ENCODE measurements around the gene ZNF675.
A peak's percentile ranks its signal among the peaks of the same experiment; 100 is the strongest.
"Not testable (repeated sequence)": the region's sequence is repeated elsewhere in the genome, so short reads cannot be mapped to it uniquely, and the experiment has no call there.

Gene ZNF675
- 28.0 to 57.7 (median 34.7) reads per million in 3 experiments for total RNA-seq

- peak; percentile 87 for DNase-seq
Measured at GRCh38 chr19:23686621-23687423, at the start of gene ZNF675. Gene ZNF675 (minus strand): TSS chr19:23687212. CDS start chr19:23687033, 179 bp downstream.

- not testable (repeated sequence) for DNase-seq
Measured at GRCh38 chr19:23730729-23731465, 43.9 kb upstream of the ZNF675 start.

DNA sequence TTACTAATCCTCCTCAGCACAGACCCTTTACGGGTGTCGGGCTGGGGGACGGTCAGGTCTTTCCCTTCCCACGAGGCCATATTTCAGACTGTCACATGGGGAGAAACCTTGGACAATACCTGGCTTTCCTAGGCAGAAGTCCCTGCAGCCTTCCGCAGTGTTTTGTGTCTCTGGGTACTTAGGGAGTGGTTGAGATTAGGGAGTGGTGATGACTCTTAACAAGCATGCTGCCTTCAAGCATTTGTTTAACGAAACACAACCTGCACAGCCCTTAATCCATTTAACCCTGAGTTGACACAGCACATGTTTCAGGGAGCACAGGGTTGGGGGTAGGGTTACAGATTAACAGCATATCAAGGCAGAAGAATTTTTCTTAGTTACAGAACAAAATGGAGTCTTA lies 37.1 kb upstream of the ZNF675 start:
- not testable (repeated sequence) for DNase-seq

DNA sequence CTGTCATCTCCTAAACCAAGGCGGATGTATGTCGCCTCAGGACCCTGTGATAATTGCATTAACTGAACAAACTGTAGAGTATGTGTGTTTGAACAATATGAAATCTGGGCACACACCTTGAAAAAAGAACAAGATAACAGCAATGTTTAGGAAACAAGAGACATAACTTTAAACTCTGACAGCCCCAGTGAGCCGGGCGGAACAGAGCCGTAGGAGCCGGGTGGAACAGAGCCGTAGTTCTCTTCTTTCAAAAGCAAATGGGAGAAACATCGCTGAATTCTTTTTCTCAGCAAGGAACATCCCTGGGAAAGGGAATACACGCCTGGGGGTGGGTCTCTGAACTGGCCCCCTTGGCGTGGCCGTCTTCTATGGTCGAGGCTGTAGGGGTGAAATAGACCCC lies 31.8 kb upstream of the ZNF675 start:
- no peak for DNase-seq

- no peak for DNase-seq
Measured at GRCh38 chr19:23716792-23717191, 29.8 kb upstream of the ZNF675 start.

- DNase-seq, result no peak
Measured at GRCh38 chr19:23709347-23709746, 22.3 kb upstream of the ZNF675 start.

GRCh38 chr19:23706657-23707056 lies 19.6 kb upstream of the ZNF675 start:
- no peak for DNase-seq

DNA sequence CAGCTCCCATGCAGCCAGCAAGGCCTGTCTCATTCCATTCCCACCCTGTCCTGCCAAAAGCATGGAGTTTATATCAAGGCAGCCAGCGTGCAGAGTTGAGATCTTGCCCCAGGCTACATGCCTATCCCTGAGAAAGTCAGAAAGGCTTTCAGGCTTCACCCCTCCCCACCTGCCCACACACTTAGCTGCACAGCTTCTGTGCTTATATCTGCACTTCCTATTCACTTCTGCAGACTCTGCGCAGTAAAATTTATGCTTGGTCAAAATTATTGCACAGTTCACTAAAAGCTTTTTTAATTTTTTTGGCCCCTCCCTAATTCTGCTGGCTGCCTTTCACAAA lies 12.5 kb upstream of the ZNF675 start:
- DNase-seq, result no peak

- DNase-seq, result no peak
Measured at GRCh38 chr19:23698711-23699520, 11.9 kb upstream of the ZNF675 start.

DNA sequence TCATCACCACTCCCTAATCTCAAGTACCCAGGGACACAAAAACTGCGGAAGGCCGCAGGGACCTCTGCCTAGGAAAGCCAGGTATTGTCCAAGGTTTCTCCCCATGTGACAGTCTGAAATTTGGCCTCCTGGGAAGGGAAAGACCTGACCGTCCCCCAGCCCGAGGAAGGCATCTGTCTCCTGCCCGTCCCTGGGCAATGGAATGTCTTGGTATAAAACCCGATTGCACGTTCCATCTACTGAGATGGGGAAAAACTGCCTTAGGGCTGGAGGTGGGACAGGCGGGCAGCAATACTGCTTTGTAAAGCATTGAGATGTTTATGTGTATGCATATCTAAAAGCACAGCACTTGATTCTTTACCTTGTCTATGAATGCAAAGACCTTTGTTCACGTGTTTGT lies 5.9 kb upstream of the ZNF675 start:
- DNase-seq, result not testable (repeated sequence)

- no peak for DNase-seq
Measured at GRCh38 chr19:23673132-23673531, 13.9 kb downstream of the ZNF675 start.

DNA sequence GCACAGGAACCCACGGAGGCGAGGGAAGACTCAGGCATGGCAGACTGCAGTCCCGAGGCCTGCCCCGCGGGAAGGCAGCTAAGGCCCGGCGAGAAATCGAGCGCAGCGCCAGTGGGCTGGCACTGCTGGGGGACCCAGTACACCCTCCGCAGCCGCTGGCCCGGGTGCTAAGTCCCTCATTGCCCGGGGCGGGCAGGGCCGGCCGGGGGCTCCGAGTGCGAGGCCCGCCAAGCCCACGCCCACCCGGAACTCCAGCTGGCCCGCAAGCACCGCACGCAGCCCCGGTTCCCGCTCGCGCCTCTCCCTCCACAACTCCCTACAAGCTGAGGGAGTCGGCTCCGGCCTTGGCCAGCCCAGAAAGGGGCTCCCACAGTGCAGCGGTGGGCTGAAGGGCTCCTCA lies 18.4 kb downstream of the ZNF675 start:
- not testable (repeated sequence) for DNase-seq

DNA sequence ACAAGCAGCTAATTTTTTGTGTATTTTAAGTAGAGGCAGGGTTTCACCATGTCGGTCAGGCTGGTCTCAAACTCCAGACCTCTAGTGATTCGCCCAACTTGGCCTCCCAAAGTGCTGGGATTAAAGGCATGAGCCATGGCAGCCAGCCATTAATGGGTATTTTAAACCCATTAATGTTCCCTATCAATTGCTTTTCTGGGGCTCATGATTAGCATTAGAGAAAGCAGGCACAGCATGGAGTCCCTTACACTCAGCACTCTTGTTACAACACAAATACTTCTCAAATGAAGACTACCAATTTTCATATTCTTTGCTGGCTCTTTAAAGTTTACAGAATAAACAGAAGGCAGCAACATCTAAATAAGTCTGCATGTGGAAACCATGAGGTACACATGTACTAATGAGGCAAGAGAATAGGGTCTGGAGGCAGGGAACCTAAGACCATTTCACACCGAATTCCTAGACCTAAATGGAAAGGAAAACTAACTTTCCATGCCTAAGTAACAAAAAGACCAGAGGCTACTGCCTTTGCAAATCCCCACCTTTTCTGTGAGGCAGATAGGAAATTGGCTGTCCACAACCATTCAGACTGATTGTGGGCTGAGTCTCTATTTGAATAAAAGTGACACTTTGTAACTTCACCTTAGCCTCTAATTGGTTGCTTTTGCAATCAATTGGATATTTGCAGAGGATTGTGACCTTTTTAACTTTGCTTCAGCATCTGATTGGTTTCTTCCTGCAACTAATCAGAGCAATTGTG lies 21.2 kb downstream of the ZNF675 start:
- no peak for DNase-seq

- not testable (repeated sequence) for DNase-seq
Measured at GRCh38 chr19:23649817-23650216, 37.2 kb downstream of the ZNF675 start.

Data from central memory CD4-positive, alpha-beta T cell (primary cell).